Germinal center (tissue), 1 donor: Measurements from ENCODE around the gene GHR.

Experiments
- DNase-seq: peaks from one replicate; pipeline ENCODE4 v3.0.0; 2012; ENCODE audit warnings: mixed read lengths, low spot score

The GHR gene

GRCh38 chr5:42423285-42424165 is at the start of gene GHR:
GHR (plus strand) TSS chr5:42423439; CDS start chr5:42565875, 142,436 bp downstream.
- DNase-seq, result peak; percentile 16

GRCh38 chr5:42374679-42375273 is 48.5 kb upstream of the GHR start:
- no peak for DNase-seq

GRCh38 chr5:42377496-42377895 is 45.7 kb upstream of the GHR start:
- no peak for DNase-seq

GRCh38 chr5:42381973-42382372 is 41.3 kb upstream of the GHR start:
- no peak for DNase-seq

- DNase-seq, result no peak
Observed at GRCh38 chr5:42387563-42387962, 35.7 kb upstream of the GHR start.

GRCh38 chr5:42390115-42390514 is 33.1 kb upstream of the GHR start:
- no peak for DNase-seq

GRCh38 chr5:42392917-42393316 is 30.3 kb upstream of the GHR start:
- DNase-seq, result no peak

- DNase-seq, result no peak
Observed at GRCh38 chr5:42396111-42396510, 27.1 kb upstream of the GHR start.

- no peak for DNase-seq
Observed at GRCh38 chr5:42397267-42397666, 26.0 kb upstream of the GHR start.

GRCh38 chr5:42399702-42400101 is 23.5 kb upstream of the GHR start:
- no peak for DNase-seq

- DNase-seq, result no peak
Observed at GRCh38 chr5:42400474-42400873, 22.8 kb upstream of the GHR start.

GRCh38 chr5:42403236-42403635 is 20.0 kb upstream of the GHR start:
- no peak for DNase-seq

GRCh38 chr5:42404366-42404765 is 18.9 kb upstream of the GHR start:
- no peak for DNase-seq

- no peak for DNase-seq
Observed at GRCh38 chr5:42419294-42419693, 3.9 kb upstream of the GHR start.

GRCh38 chr5:42422656-42423280 is 471 bp upstream of the GHR start:
- DNase-seq, result no peak

- no peak for DNase-seq
Observed at GRCh38 chr5:42426016-42426415, 2.8 kb downstream of the GHR start.

GRCh38 chr5:42429694-42430093 is 6.5 kb downstream of the GHR start:
- DNase-seq, result no peak

GRCh38 chr5:42434047-42434724 is 10.9 kb downstream of the GHR start:
- no peak for DNase-seq

GRCh38 chr5:42436051-42436450 is 12.8 kb downstream of the GHR start:
- no peak for DNase-seq

- DNase-seq, result no peak
Observed at GRCh38 chr5:42454216-42454995, 31.2 kb downstream of the GHR start.

GRCh38 chr5:42461033-42461432 is 37.8 kb downstream of the GHR start:
- no peak for DNase-seq

- no peak for DNase-seq
Observed at GRCh38 chr5:42461507-42461906, 38.3 kb downstream of the GHR start.
